ENCODE results near the gene RIPOR2. TPM values are rescaled to one million over a fixed set of nuclear protein-coding genes. Genes with fewer than 3 reads are reported as not detected.

Gene RIPOR2
- total and polyA plus RNA-seq, 2 experiments from 2014 or later: 9.5 to 22.5 TPM

DNA sequence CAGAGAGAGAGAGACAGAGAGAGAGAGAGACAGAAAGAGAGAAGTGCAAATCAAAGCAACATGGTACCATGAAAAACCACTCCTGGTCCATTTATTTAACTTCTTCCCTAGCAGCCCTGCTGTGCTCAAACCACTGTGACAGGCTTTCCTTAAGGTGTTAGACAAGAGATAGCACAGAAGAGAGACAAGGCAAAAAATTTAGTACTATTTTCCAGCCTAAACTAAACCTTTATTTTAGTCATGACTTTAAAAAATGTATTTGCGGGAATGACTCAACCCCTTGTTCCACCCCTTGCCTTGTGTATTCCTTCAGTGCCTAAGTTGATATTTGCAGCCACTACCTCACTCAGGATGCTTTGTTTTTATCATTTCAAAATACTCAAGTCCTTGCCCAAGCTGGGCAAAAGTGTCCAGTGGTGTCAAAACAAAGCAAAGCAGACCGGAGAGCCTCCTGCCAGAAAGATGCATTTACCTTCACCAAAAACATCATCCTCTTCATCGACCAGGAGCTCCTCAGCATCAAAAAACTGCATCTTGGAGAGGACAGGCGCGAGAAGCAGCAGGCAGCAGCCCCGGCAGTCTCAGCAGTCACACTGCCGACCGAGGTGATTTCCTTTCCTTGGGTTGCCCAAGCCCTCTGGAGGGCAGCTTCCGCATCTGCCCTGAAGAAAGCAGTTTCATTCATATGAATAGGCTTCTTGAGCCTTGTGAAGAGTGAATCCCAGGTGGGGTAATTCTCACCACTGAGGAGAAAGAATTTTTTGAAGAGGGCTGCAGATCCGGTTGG lies at the start of gene RIPOR2 (continued):
- no peak for TF ChIP-seq REST (IDR thresholded peaks at IDR 0.05; ENCODE audit: unreplicated experiment)
- TF ChIP-seq ZNF331 (CRISPR knock-in tag; IDR thresholded peaks at IDR 0.05; ENCODE audit: low read depth): no peak
- TF ChIP-seq POLR2AphosphoS5 (IDR thresholded peaks at IDR 0.05; ENCODE audit: low read depth): 0 out of 2 replicates have a peak, but pooled peaks have one; percentile 36
- no peak for TF ChIP-seq JUNB (IDR thresholded peaks at IDR 0.05; ENCODE audit: unreplicated experiment)

DNA sequence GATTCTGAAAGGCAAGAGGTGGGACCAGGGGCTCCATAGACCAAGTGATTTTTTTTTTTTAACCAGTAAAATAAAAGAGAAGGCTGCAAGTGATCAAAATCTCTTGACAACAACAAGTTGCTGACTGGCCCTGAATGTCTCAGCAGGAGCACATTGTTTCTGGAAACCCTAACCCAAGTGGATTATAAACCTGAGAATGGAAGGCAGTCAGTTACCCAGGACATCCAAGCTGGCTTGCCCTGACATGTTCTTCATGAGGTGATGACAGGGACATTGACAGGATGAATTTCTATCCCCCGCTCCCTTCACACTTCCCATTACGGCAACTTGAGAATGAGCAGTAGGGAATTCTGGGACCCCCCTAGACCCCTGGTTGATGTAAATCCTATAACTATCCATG lies 49.6 kb upstream of the RIPOR2 start:
- Histone ChIP-seq H3K4me1 (ENCODE audit: insufficient read depth) (peaks cover 35% of the 10 kb centered on the region), H3K79me2 (replicated peaks; ENCODE audit: insufficient read depth) (no peaks in the 10 kb centered on the region), H3K4me2 (no peak overlapping the region), H2AFZ (no peak overlapping the region), H4K20me1 (replicated peaks; ENCODE audit: insufficient read depth) (no peaks in the 10 kb centered on the region), H3K4me3 (no peak overlapping the region), H3K27ac (ENCODE audit: low read depth) (peak overlapping the region; percentile 94), H3K27me3 (ENCODE audit: insufficient read depth) (no peaks in the 10 kb centered on the region), H3K9me2 (ENCODE audit: insufficient read depth) (no peaks in the 10 kb centered on the region), H3F3A (replicated peaks; ENCODE audit: low read depth) (no peaks in the 10 kb centered on the region; the same call in 1 of the 2 replicates), H3K36me3 (ENCODE audit: insufficient read depth) (no peaks in the 10 kb centered on the region)
- Mint-ChIP-seq H3K27ac (peak overlapping the region; percentile 93), H3K4me3 (no peak overlapping the region), H3K36me3 (ENCODE audit: low read depth) (peaks cover 22% of the 10 kb centered on the region), H3K27me3 (ENCODE audit: insufficient read depth, low read depth, poor library complexity) (no peaks in the 10 kb centered on the region), H3K9me3 (peaks cover 19% of the 10 kb centered on the region), H3K4me1 (peaks cover 49% of the 10 kb centered on the region)
- TF ChIP-seq ZNF462 (CRISPR knock-in tag; IDR thresholded peaks at IDR 0.05): peak; percentile 85
- TF ChIP-seq CTCF (conservative IDR thresholded peaks at IDR 0.05; ENCODE audit: low read depth in 2 of 2): no peak
- 0 out of 2 replicates have a peak, but pooled peaks have one; percentile 21 for TF ChIP-seq CREB1 (CRISPR knock-in tag; IDR thresholded peaks at IDR 0.05; ENCODE audit: low read depth)
- peak; percentile 27 for ATAC-seq
- peak; percentile 74 for DNase-seq (ENCODE audit: low spot score)

All from GM23338 (cell line).